NCI-H2227 treated with DMSO at 0.1 percent for 48 hours (cell line): Measurements from ENCODE around the gene WNT4.

ENCODE experiments used
- DNase-seq: peaks from one replicate; lab custom pipeline; 2025; lab: John Stamatoyannopoulos, UW

Gene WNT4

DNA sequence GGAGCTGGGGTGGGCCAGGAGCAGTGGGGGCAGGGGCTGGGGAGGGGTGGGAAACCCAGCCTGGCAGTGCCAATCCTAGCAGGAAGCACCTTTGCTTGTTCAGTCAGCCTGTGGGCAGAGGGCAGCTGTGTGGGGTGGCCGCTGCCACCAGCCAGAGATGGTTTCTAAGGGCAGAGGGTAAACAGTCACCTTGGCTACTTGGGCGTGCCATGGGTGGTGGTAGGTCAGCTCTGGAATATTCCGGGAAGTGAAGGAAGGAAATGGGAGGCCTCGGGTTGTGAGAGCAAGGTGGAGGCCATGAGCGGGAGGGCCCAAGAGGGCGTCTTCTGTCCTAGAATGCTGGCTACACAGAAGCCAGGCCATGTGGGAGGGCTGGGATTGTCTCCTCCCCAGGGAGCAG, 20.7 kb upstream of the WNT4 start:
- no peak for DNase-seq

DNA sequence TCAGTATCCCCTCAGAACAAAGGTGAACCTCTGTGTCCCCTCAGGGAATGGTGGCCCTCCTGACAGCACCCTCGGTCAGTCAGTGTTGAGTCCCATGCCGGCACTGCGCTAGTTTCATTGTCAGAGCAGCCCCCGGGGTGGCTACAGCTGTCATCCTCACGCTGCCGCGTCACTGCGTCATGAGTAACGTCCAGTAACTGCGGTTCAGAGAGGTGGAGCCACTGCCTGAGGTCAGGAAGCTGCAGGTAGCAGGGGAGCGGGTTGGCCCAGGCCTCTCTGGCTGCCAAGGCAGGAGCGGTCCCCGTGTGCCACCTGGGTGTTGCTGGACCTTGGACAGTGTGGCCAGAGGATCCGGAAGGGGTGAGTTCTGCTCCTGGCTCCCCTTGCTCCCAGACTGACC, 20.2 kb upstream of the WNT4 start:
- no peak for DNase-seq

DNA sequence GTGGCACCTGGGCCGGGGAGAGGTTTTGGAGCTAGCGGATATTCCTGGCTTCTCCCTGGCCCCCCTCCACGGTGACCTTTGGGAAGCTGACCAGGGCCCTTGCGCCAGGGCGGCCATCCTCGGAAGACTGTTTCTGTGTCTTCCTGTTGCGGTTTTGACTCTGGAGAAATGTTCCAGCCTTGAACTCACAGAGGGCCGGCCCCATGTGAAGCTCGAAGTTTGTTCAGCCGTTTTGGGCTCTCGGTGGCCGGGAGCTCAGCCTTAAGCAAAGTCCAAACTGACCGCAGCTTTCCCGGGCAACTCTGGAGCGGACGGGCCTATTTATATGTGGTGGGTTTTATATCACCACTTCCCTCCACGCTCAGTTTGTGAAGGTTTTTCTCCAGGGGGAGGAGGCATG, 17.0 kb upstream of the WNT4 start:
- DNase-seq = no peak

DNA sequence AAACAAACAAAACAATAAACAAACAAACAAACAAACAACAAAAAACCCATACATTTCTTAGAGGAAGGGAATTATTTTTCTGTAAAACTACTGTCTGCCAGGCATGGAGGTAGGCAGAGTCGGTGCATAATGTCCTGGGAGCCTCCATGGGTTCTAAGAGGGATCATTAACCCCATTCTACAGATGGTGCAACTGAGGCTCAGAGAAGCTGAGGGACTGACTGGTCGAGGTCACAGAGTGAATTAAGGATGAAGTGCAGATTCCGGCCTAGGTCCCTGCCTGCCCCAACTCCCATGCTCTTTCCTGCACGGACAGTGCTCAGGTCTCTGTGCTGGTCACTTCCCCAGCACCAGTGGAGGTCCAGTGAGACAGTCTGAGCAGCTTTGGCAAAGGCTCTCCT, 15.8 kb upstream of the WNT4 start:
- no peak for DNase-seq

DNA sequence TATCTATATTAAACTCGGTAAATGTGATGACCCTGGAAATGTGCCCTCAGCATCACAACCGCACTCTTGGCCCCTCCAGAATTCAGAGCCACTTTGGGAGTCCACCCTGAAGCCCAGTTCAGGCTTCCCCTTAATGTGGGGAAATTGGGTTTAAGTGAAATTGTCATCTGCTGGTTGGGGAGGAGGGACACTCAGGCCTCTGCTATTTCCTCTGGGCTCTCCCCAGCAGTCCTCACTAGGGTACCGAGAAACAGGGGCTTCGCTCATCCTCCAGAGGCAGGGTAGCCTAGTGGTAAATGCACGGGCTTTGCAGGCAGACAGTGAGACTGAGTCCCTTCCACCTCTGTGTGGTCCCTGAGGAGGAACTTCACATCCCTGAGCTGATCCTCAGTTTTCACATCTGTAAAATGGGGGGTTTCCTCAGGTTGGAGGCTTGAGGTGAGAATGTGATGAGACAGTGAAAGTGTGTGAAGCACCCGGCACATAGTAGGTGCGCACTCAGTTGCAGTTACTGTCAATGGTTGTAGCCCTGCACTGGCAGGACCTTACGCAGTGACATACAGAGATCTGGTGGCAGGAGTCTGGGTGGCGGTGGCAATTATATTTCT, 14.6 kb upstream of the WNT4 start:
- no peak for DNase-seq

DNA sequence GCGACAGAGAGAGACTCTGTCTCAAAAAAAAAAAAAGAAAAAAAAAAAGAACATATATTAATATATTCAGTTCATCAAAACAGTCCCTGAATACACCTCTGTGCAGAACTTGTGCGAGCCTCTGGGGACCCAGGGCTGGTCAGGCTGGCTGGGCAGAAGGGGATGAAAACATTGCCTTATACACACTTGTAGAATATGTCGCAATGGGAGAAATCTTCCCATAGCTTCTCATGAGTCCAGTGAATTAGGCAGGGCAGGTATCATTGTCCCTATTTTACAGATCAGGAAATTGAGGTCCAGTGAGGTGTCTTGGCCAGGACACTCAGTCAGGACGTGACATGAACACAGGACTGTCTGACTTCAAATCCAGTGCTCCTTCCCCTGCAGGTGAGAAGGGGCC, 12.6 kb upstream of the WNT4 start:
- DNase-seq = no peak

DNA sequence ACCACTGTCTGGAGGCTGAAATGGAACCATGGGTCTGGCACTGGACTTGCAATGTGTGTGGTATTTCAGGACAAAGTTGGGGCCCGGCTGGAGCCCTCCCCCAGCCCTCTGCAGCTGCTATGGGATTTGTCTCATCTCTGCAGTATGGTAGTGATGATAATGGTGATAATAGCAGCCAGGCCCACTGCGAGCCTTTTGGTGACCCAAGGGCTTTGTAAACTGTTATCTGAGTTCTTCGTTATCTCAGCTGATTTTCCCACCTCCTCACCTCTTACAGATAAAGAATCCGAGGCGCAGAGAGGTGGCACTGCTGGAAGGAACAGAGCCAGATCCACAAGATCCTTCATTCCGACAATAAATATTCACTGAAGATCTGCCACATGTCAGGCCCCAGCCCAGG, 11.7 kb upstream of the WNT4 start:
- no peak for DNase-seq

DNA sequence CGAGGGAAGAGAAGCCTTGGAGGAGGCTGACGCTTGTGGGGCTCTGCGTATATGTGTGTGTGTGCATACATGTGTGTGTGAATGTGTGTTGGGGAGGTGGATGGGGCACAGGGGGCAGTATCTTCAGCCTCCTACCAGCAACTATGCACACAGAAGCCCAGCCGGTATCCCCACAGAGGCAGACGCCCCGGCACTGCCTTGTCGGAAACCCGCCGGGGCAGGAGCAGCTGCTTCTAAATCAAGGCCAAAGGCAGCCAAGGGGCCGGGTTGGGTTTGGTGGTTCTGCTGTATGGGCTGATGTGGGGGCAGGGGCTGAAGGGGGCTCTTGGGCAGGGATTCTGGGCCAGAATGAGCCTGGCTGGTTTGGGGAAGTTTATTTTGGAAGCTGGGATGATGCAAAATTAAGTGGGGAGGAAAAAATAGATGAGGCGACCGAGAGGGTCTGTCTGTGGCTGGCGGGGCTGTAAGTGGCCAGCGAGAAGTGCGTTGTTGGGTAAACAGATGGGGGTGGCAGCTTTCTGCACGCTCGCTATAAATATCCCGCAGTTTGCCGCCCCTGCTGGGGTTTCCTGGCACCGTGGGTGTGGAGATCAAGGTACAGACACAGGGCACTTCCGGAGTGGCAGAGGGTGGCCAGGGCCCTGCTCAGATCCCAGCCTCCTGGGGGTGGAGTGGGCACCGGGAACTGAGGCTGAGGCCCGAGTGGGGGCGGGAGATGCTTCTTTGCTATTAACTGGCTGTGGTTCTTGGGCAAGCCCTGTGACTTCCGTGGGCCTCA, 11.0 kb upstream of the WNT4 start:
- peak; percentile 16 for DNase-seq

DNA sequence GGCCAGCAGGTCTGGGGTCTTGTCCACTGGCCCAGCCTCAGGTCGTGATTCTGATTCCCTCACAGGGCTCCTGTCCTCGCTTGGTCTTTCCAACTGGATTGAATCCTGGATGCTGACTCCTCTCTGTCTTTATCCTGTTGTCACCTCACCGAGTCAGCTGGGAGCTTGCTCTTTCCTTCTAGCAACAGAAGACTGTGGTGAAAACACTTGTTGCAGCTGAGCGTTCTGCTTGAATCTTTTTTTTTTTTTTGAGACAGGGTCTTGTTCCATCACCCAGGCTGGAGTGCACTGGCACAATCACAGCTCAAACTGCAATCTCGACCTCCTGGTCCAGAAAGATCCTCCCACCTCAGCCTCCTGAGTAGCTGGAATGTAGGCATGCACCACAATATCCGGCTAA, 8.0 kb upstream of the WNT4 start:
- DNase-seq = no peak

DNA sequence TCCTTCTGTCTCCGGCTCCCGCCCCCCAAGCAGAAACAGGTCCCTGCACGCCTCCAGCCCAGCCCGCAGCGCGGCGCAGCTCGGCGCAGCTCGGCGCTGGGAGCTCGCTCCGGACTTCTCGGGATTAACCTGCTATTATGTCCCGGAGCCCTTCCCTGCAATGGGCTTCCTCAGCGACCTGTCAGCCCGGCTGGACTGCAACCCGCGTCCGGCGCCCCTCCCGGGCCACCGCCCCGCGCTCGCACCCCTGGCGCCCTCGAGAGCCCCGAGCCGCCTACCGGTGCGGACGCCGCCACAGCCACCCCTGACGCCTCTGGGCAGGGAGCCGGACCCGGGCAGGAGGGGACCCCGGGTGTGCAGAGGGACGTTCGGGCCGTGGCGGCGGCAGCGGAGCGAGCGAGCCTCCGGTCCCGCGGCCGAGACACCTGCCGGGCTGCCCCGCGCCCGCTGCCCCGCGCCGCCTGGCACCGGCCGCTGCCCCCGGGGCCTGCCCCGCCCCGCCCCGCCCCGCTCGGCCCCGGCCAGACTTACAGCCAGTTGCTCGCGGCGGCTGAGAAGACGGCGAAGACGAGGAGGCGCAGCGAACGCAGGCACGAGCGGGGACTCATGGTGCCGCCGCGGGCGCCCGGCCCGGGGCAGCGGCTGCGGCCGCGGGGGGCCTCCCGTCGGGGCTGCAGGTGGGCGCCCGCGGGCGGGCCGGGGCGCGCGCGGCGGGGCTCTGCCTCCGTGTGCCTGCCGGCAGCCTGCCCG, 407 bp downstream of the WNT4 start:
- peak; percentile 31 for DNase-seq

DNA sequence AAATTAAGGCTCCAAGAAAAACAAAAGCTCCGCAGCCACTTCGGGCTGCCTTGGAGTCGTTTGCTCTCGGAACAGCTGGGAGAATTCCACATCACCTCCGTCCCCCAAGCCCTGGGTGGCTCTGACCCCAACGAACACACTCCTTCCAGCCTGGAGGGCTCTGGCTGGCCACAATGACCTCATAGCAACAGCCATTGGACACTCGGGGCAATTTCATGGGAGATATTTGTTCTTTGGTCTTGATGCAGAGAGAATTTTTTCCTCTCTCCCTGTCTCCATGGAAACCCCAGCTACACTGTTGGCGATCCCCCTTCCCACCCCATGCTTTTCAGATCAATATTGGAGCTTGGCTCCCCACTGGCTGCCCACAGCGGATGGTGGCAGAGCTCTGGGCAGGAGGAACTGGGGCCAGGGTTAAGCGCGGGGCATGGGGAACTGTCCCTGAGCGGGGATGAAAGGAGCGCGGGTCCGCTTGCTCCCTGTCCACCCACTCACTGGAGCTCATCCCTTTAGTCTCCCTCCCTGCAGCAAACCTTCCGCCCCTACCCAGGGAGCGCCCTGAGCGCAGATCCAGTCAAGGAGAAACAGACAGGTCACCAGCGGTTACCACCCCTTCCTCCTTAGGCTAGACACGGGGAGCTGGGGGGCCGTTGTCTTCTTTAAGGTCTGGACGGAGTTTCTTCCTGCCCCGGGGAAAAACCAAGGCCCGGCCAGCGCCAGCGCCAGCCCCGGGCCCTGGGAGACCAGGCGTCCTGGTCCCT, 1.2 kb downstream of the WNT4 start:
- DNase-seq = no peak

DNA sequence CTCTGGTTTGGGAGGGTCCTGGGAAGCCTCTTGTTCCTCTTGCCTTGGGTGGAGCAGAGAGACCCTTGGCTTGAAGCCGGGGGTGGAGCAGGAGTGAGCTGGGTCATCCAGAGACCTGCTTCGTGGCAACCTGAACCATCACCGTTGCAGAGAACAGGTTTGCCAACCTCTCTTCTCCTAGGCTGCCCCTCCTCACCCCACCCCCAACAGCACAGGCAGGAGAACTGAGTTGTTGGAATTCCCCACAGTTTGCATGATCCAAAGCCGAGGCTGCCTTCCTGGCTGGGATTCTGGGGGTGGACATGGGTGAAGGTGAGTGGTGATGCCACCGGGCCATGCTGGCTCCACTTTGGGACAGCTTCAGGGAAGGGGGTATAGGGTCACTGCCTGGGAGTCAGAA, 2.2 kb downstream of the WNT4 start:
- DNase-seq = no peak

DNA sequence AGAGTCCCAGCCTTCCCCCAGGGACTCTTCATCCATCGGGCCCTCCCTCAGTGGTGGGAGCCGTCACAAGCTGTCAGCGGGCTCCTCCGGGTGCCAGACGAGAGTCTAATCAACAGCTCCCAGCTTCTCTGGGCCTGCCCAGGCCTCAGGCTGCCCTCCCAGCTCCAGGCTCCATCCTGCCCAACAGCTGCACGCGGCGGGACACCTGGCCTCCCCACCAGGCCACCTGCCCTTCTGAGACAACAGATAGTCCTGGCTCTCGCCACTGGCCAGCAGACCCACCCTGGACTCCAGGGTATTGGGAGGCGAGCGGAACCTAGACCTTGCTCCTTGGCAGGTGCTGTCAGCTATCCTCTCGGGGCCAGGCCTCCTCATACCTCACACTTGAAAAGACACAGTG, 3.1 kb downstream of the WNT4 start:
- DNase-seq = no peak

DNA sequence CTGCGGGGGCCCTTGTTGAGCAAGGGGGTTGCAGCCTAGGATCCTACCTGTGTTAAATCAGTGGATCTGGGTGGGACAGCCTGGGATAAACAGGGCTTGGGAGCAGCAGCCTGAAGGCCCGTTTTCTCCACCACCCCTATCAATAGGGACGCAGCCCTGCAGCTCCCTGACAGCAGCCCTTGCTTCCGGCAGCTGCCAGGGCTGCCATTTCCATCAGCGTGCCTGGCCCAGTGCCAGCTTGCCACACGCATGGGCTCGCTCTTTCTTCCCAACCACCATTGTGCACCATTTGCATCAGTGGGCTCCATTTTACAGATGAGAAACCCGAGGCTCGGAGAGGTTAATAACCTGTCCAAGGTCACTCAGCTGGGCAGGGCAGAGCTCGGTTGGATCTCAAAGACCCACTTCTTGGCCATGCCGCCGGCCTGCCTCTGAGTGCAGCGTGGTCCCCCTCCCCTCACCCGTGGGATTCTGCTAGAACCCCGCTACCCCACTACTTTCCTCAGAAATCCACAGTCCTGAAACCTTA, 3.8 kb downstream of the WNT4 start:
- no peak for DNase-seq

DNA sequence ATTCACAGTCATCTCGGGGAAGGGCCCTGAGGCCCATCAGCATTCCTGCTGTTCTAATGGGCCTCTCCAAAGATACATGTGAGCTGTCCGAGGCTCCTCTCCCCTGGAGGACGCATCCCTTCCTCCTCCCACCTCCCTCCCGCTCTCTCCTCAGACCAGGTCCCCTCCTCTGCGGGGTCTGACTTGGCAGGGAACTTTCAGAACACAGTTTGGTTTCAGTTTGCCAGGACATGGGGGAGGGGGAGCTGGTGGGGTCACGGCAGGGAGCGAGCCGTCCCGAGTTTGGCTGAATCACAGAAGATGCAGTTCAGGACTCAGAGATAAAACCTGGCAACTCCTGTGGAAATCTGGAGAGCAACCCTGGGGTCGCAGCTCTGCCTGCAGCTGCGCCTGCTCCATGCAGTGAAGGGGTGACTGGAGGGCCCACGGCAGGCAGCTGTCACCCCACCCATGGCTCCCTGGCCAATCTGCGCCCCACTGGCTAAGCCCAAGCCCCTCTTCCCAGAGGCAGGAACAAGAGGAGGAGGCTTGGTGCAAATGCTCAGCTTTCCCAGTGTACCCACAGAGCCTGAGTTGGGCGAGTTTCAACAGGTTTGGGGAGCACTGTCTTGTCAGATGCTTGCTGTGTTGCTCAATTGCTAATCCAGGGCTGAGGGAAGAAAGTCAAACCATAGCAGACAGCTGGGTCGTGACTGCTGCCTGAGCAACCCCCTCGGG, 5.7 kb downstream of the WNT4 start:
- no peak for DNase-seq

DNA sequence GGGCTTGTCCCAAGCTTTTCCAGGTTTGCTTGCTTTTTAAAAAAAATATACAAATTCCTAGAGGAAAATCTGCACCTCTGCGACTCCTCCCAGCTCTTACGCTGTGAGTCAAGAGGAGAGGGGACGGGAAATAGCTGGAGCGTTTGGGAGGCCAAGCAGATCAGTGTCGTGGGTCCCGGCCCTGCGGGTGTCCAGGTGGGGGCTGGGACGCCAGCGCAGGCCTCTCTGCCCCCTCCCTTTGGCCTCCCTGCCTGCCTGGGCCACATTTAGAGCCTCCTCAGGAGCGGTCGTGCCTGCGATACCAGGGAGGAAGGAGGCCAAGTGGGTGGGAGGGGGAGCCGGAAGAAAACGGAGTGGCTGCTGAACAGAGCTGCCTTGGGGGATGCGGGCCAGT, 9.0 kb downstream of the WNT4 start:
- DNase-seq = no peak

DNA sequence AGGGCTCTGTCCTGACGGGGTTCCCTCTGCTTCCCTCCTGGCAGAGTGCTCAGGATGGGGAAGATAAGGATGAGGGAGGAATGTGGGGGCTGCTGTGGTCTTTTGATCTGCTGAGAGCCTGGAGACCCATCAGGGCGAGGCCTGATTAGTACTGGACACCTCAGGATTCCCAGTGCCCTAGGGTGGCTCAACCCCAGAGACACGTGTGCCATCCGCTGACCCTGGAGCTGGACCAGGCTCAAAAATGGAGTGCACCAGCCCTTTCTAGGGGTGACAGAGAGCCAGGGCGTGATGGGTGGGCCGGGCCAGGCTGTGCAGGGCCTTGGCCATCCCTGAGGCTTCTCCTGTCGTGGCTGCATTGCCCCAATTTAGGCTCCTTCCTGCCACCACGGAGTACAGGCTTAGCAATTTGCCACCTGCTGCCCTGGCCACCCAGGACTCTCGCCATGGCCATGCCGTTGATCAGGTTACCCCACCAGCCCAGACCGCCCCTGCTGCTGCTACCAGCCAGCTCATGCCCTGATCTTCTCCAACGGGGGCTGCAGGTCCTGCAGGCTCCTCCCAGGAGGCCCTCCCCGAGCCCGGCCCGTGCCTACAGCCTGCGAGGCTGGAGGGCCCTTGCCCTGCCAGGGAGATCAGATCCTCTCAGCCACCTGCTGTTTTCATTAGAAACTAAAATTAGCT, 9.5 kb downstream of the WNT4 start:
- peak; percentile 8 for DNase-seq

DNA sequence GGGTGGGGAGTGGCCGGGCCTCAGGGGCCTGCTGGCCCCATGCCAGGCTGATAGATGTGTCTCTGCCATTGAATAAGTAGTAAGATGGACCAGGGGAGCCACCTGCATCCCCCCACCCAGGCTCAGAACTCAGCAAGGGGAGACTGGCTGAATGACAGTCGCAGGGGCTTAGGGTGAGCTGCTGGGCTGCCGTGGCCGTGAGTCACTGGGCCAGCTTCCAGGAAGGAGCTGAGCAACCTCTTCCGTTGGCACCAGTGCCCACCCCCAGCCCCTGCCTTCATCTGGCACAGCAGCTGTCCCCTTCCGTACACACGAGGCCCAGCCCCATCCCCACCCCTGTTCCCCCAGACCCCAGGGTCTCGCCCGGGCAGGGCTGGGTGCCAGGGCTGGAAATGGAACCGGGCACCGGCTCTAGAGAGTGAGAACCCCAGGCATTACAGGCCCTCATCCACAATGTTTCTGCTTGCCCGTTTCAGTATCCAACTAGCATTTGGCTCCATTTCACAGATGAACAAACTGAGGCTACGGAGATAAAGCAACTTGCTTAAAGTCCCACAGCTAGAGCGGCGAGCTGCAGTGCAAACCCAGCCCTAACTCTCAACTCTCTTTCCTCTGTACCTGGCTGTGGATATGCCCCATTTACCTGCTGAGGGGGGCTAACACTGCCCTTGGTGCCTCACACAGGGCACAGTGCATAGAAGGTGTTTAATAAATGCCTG, 10.2 kb downstream of the WNT4 start:
- no peak for DNase-seq

DNA sequence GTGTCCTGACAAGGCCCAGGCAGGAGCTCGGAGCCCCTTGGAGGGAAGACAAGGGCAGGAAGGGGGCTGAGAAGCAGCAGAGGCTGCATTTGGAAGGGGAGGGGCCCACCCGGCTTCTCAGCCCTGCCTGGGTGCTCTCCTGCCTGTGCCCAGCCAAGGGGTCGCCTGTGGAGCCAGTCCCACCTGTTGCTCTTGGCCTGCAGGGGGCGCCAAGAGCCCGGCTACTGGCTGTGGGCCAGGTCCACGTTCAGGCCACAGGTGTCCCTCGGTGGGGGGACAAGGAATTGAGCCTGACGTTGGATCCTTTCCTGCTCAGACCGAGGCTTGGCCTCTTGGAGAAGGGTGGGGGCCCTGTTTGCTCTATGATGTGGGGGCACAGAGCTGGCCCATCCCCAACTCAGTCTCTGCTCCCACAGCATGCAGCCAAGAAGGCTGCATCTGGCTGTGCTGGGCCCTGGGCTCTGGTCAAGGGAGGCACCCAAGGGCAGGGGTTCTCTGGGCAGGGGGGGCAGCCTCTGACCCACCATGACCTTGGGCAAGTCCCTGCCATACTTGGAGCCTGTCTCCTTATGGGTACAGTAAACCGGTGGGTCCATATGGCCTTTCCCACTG, 10.9 kb downstream of the WNT4 start:
- peak; percentile 29 for DNase-seq

DNA sequence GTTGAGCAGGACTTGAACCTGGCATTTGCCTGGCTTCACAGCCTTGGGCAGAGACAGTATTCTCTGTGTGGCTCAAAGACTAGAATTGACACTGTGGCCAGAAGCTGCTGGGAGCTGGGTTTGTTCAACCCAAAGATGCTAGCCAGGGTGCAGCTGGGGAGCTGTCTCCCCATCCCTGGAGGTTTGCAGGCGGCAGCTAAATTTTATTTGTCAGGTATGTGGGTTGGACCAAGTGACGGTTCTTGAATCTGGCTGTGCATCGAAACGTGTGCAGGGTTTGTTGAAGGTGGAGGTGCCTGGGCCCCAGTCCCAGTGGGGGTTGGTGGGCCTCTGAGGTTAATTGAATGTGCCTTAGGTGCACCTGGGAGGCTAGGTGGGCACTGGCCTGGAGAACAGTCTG, 11.8 kb downstream of the WNT4 start:
- no peak for DNase-seq
